ENCODE results near the gene CDHR5. TPM values are rescaled to one million over a fixed set of nuclear protein-coding genes. Genes with fewer than 3 reads are reported as not detected.

The CDHR5 gene
- total and polyA plus RNA-seq, 2 experiments from 2014 or later, result 0.18 to 0.27 TPM

DNA sequence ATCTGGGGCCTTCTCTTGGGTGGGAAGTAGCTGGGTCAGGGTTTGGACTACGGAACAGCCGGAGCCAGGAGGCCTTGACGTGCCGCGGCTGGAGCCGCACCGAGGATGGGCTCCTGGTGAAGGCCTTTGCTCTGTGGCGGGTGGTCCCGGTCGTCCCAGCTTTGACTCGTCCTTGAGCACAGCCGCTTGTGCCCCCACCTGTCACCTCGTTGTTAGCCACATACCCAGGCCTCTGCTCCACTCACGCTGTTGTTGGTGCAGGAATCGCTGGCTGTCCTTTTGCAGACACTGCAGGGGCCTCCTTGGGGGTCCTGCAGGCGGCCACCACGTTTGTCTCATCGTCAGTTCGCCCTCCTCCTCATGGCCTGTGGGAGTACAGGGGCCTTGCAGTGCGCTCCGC lies 31.4 kb downstream of the CDHR5 start:
- no peaks in the 10 kb centered on the region for H3K27me3 ChIP-seq
- H3K9me3 ChIP-seq (ENCODE audit: low read depth), result no peaks in the 10 kb centered on the region
- no peaks in the 10 kb centered on the region for H3K4me1 ChIP-seq (ENCODE audit: low read depth)
- TF ChIP-seq CTCF (IDR thresholded peaks at IDR 0.05; ENCODE audit: low read depth, low read length), result no peak
- H3K27ac ChIP-seq, result no peak overlapping the region
- no peak for DNase-seq (ENCODE audit: low read depth in 1 of 2, low spot score in 1 of 2)
- peaks cover 47% of the 10 kb centered on the region for H3K36me3 ChIP-seq
- H3K4me3 ChIP-seq, result no peak overlapping the region

DNA sequence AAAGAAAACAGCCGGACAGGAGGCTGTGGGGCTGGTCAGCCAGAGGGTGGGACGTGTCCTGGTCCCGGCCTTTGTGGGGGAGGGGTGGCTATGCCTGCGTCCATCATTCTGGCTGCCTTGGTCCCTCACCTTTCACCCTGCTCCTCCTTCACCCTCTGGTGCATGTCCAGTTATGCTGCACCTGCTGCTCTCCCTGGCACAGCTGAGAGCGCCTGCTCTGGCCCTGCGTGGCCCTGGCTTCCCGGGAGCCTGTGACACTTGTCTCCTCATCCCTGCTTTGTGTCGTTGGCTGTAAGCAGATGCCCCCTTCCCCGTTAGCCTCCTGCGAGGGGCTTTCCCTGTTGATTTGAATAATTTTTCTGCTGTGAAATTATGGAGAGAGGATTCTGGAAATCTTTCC lies 31.8 kb downstream of the CDHR5 start:
- Histone ChIP-seq H3K36me3 (peaks cover 45% of the 10 kb centered on the region), H3K9me3 (ENCODE audit: low read depth) (no peaks in the 10 kb centered on the region), H3K4me1 (ENCODE audit: low read depth) (no peaks in the 10 kb centered on the region), H3K27me3 (no peaks in the 10 kb centered on the region), H3K4me3 (no peak overlapping the region), H3K27ac (no peak overlapping the region)
- TF ChIP-seq CTCF (IDR thresholded peaks at IDR 0.05; ENCODE audit: low read depth, low read length), result no peak
- no peak for DNase-seq (ENCODE audit: low read depth in 1 of 2, low spot score in 1 of 2)

DNA sequence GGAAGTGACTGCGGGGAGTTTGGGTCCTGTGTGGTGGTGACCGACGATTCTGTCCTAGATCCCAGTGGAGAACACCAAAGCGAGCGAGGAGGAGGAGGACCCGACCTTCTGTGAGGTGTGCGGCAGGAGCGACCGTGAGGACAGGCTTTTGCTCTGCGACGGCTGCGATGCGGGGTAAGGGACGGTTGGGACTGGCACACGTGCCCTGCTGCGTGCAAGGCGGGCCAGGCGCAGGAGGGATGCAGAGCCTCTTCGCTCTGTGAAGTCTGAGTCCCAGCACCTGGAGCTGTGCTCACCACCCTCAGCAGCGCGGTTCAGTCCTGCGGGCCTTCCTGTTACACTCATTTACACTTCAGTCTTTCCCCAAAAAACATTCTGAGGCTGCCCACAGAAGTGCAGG lies 32.3 kb downstream of the CDHR5 start:
- H3K27me3 ChIP-seq, result no peaks in the 10 kb centered on the region
- no peaks in the 10 kb centered on the region for H3K4me1 ChIP-seq (ENCODE audit: low read depth)
- no peak overlapping the region for H3K4me3 ChIP-seq
- no peak overlapping the region for H3K27ac ChIP-seq
- no peaks in the 10 kb centered on the region for H3K9me3 ChIP-seq (ENCODE audit: low read depth)
- peaks cover 42% of the 10 kb centered on the region for H3K36me3 ChIP-seq
- TF ChIP-seq CTCF (IDR thresholded peaks at IDR 0.05; ENCODE audit: low read depth, low read length), result no peak
- no peak for DNase-seq (ENCODE audit: low read depth in 1 of 2, low spot score in 1 of 2)

DNA sequence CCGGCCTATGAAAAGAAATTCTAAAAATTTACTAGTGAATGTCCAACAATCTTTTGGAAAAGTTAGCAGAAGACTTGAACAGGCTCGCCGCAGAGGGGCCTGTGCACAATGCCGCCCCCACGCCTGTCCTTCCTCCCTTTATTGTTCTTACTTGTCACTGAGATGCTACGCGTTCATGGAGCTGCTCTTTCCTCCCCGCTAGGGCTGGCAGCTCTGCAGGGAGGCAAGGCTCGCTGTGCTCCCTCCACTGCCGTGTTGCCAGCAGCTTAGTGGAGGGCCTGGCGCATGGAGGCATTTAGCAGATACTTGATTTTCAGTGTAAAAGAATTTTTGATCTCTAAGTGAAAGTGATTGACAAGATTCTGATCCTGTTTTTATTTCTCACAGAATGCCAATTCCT lies 33.8 kb downstream of the CDHR5 start:
- DNase-seq (ENCODE audit: low read depth in 1 of 2, low spot score in 1 of 2), result no peak
- no peak overlapping the region for H3K4me3 ChIP-seq
- no peaks in the 10 kb centered on the region for H3K27me3 ChIP-seq
- TF ChIP-seq CTCF (IDR thresholded peaks at IDR 0.05; ENCODE audit: low read depth, low read length), result no peak
- H3K36me3 ChIP-seq, result peaks cover 42% of the 10 kb centered on the region
- no peaks in the 10 kb centered on the region for H3K4me1 ChIP-seq (ENCODE audit: low read depth)
- no peaks in the 10 kb centered on the region for H3K9me3 ChIP-seq (ENCODE audit: low read depth)
- H3K27ac ChIP-seq, result no peak overlapping the region

GRCh38 chr11:589798-590197 lies 35.0 kb downstream of the CDHR5 start:
- no peak overlapping the region for H3K4me3 ChIP-seq
- H3K27ac ChIP-seq, result no peak overlapping the region
- no peak for DNase-seq (ENCODE audit: low read depth in 1 of 2, low spot score in 1 of 2)
- H3K4me1 ChIP-seq (ENCODE audit: low read depth), result no peaks in the 10 kb centered on the region
- H3K27me3 ChIP-seq, result no peaks in the 10 kb centered on the region
- TF ChIP-seq CTCF (IDR thresholded peaks at IDR 0.05; ENCODE audit: low read depth, low read length), result no peak
- H3K9me3 ChIP-seq (ENCODE audit: low read depth), result no peaks in the 10 kb centered on the region
- peaks cover 37% of the 10 kb centered on the region for H3K36me3 ChIP-seq

GRCh38 chr11:587978-588380 lies 36.8 kb downstream of the CDHR5 start:
- DNase-seq (ENCODE audit: low read depth in 1 of 2, low spot score in 1 of 2), result peak in 1 of 2 donors; percentile 71
- no peaks in the 10 kb centered on the region for H3K4me1 ChIP-seq (ENCODE audit: low read depth)
- no peak overlapping the region for H3K4me3 ChIP-seq
- no peaks in the 10 kb centered on the region for H3K9me3 ChIP-seq (ENCODE audit: low read depth)
- no peaks in the 10 kb centered on the region for H3K27me3 ChIP-seq
- peaks cover 34% of the 10 kb centered on the region for H3K36me3 ChIP-seq
- no peak for TF ChIP-seq CTCF (IDR thresholded peaks at IDR 0.05; ENCODE audit: low read depth, low read length)
- no peak overlapping the region for H3K27ac ChIP-seq

Data from cardiac muscle cell (in vitro differentiated cells and primary cell).